Osteocyte (in vitro differentiated cells): ENCODE results near the gene ANKRD44. TPM values are rescaled to one million over a fixed set of nuclear protein-coding genes. Genes with fewer than 3 reads are reported as not detected.

ENCODE experiments used
- DNase-seq: peaks from one replicate; pipeline ENCODE4 v3.0.0; 2021; ENCODE audit warnings: mixed read lengths; ENCODE audit not compliant: unreplicated experiment; ENCODE audit errors: extremely low spot score
- H3K27ac Mint-ChIP-seq: one replicate; pipeline ENCODE4 v1.8.0; 2021; ENCODE audit warnings: mild to moderate bottlenecking, mixed read lengths; ENCODE audit not compliant: unreplicated experiment
- H3K27me3 Mint-ChIP-seq: one replicate; pipeline ENCODE4 v1.8.0; 2021; ENCODE audit warnings: mixed read lengths; ENCODE audit not compliant: unreplicated experiment
- H3K36me3 Mint-ChIP-seq: one replicate; pipeline ENCODE4 v1.8.0; 2021; ENCODE audit warnings: mixed read lengths; ENCODE audit not compliant: unreplicated experiment
- H3K4me1 Mint-ChIP-seq: one replicate; pipeline ENCODE4 v1.8.0; 2021; ENCODE audit warnings: mixed read lengths; ENCODE audit not compliant: unreplicated experiment
- H3K4me3 Mint-ChIP-seq: one replicate; pipeline ENCODE4 v1.8.0; 2021; ENCODE audit warnings: mild to moderate bottlenecking, moderate library complexity, mixed read lengths; ENCODE audit not compliant: unreplicated experiment
- H3K9me3 Mint-ChIP-seq: one replicate; pipeline ENCODE4 v1.8.0; 2021; ENCODE audit warnings: mixed read lengths; ENCODE audit not compliant: unreplicated experiment
- CTCF ChIP-seq: fragments of 200-600 bp; sonication (generic); IDR thresholded peaks from 2 replicates; pipeline ENCODE4 v1.5.0; 2021; ENCODE audit warnings: antibody characterized with exemption, mild to moderate bottlenecking, moderate library complexity
- total RNA-seq: library from RNA; stranded (reverse); gene quantifications from 2 replicates; pipeline ENCODE4 v1.2.1, GENCODE V29; 2021

The ANKRD44 gene
- total RNA-seq, 1 donor from 2014 or later = 16.6 TPM

DNA sequence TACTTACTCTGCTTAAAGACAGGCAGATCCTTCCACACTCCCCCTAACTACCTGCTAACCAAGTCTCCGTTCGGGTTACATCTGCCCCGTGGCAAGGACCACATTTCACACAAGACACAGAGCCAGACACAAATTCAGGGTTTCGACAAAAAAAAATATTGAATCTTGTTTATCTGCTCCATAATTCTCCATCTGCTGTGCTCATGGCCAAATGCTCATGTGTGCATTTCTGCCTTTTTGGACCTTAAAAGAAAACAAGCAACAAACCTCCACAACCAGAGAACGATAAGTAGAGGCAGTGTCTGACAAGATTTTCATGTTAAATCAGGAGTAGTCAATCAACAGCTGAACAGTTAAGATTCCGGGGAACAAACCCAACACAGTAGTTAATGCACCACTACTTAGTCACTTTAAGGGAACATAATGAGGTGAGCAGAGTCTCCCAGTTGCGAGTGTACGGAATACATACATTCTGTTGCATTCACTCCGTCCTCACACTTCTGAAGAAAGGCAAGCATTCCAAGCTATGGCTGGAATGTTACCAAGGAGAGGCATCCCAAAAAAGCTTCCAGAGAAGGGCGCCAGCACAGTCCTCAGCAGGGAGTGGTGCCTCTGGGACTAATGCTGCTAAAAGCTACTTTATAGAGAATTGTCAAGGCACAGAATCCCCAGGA lies 121.0 kb downstream of the ANKRD44 start:
- H3K9me3 Mint-ChIP-seq = no peaks in the 10 kb centered on the region
- peaks cover 2% of the 10 kb centered on the region for H3K36me3 Mint-ChIP-seq
- H3K4me1 Mint-ChIP-seq = no peaks in the 10 kb centered on the region
- no peak for DNase-seq
- H3K4me3 Mint-ChIP-seq = no peak overlapping the region
- H3K27me3 Mint-ChIP-seq = no peaks in the 10 kb centered on the region
- no peak overlapping the region for H3K27ac Mint-ChIP-seq
- TF ChIP-seq CTCF = no peak

- Mint-ChIP-seq H3K36me3 (peaks cover 2% of the 10 kb centered on the region), H3K4me1 (no peaks in the 10 kb centered on the region), H3K4me3 (no peak overlapping the region), H3K27ac (no peak overlapping the region), H3K27me3 (no peaks in the 10 kb centered on the region), H3K9me3 (no peaks in the 10 kb centered on the region)
- no peak for DNase-seq
- TF ChIP-seq CTCF = no peak
Measured at GRCh38 chr2:197185676-197186075, 124.9 kb downstream of the ANKRD44 start.

GRCh38 chr2:197184959-197185586 lies 125.5 kb downstream of the ANKRD44 start:
- Mint-ChIP-seq H3K9me3 (no peaks in the 10 kb centered on the region), H3K36me3 (peaks cover 2% of the 10 kb centered on the region), H3K27me3 (no peaks in the 10 kb centered on the region), H3K4me1 (peaks cover 4% of the 10 kb centered on the region), H3K27ac (no peak overlapping the region), H3K4me3 (no peak overlapping the region)
- no peak for TF ChIP-seq CTCF
- DNase-seq = no peak

GRCh38 chr2:197183355-197183754 lies 127.2 kb downstream of the ANKRD44 start:
- H3K4me3 Mint-ChIP-seq = no peak overlapping the region
- H3K36me3 Mint-ChIP-seq = peaks cover 2% of the 10 kb centered on the region
- peaks cover 11% of the 10 kb centered on the region for H3K4me1 Mint-ChIP-seq
- no peak for DNase-seq
- no peak for TF ChIP-seq CTCF
- H3K27me3 Mint-ChIP-seq = no peaks in the 10 kb centered on the region
- H3K27ac Mint-ChIP-seq = no peak overlapping the region
- no peaks in the 10 kb centered on the region for H3K9me3 Mint-ChIP-seq

DNA sequence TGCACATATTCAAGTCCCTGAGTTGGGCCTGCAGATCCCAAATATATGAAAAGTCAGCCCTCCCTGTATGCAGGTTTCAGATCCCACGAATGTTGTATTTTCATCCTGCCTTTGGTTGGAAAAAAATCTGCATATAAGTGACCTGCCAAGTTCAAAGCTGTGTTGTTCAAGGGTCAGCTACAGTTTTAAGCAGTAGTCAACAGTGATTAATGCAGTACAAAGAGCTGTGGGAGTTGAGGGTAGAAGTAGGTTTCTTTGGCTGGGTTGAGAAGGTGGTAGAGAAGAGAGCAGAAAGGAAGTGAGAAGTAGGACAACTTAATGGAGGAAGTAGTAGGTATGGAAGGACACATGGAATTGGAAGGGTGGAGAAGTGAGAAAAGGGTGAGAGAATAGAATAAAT lies 127.9 kb downstream of the ANKRD44 start:
- Mint-ChIP-seq H3K4me3 (no peak overlapping the region), H3K36me3 (peaks cover 2% of the 10 kb centered on the region), H3K9me3 (no peaks in the 10 kb centered on the region), H3K27ac (no peak overlapping the region), H3K4me1 (peaks cover 11% of the 10 kb centered on the region), H3K27me3 (no peaks in the 10 kb centered on the region)
- DNase-seq = no peak
- TF ChIP-seq CTCF = no peak
